GM04504 (cell line): ENCODE data around the gene XIST.
"Not testable (repeated sequence)": the region's sequence is repeated elsewhere in the genome, so short reads cannot be mapped to it uniquely, and the experiment has no call there.

Experiments
- DNase-seq: peaks from one replicate; pipeline ENCODE4 v3.0.0-alpha.2; 2012; ENCODE audit warnings: low read depth

XIST gene

GRCh38 chrX:73852467-73852866 is at the start of gene XIST:
Gene XIST (minus strand): TSS chrX:73852714.
- peak; percentile 60 for DNase-seq

- DNase-seq, result not testable (repeated sequence)
Observed at GRCh38 chrX:73898315-73898714, 45.8 kb upstream of the XIST start.

- not testable (repeated sequence) for DNase-seq
Observed at GRCh38 chrX:73892515-73893090, 40.1 kb upstream of the XIST start.

GRCh38 chrX:73882260-73882659 is 29.7 kb upstream of the XIST start:
- not testable (repeated sequence) for DNase-seq

- DNase-seq, result no peak
Observed at GRCh38 chrX:73877687-73878086, 25.2 kb upstream of the XIST start.

GRCh38 chrX:73876911-73877310 is 24.4 kb upstream of the XIST start:
- DNase-seq, result no peak

GRCh38 chrX:73868916-73869315 is 16.4 kb upstream of the XIST start:
- no peak for DNase-seq

- no peak for DNase-seq
Observed at GRCh38 chrX:73867144-73867543, 14.6 kb upstream of the XIST start.

- no peak for DNase-seq
Observed at GRCh38 chrX:73863852-73864251, 11.3 kb upstream of the XIST start.

GRCh38 chrX:73863268-73863667 is 10.8 kb upstream of the XIST start:
- no peak for DNase-seq

- DNase-seq, result no peak
Observed at GRCh38 chrX:73859622-73860021, 7.1 kb upstream of the XIST start.

- peak; percentile 58 for DNase-seq
Observed at GRCh38 chrX:73855546-73855945, 3.0 kb upstream of the XIST start.

GRCh38 chrX:73852022-73852421 is 492 bp downstream of the XIST start:
- DNase-seq, result no peak

GRCh38 chrX:73851014-73852009 is 1.2 kb downstream of the XIST start:
- DNase-seq, result peak; percentile 90

- peak; percentile 14 for DNase-seq
Observed at GRCh38 chrX:73850124-73851013, 2.1 kb downstream of the XIST start.

- DNase-seq, result no peak
Observed at GRCh38 chrX:73849073-73849472, 3.4 kb downstream of the XIST start.

- no peak for DNase-seq
Observed at GRCh38 chrX:73847991-73848390, 4.5 kb downstream of the XIST start.

GRCh38 chrX:73847100-73847499 is 5.4 kb downstream of the XIST start:
- DNase-seq, result no peak

- DNase-seq, result no peak
Observed at GRCh38 chrX:73842541-73843234, 9.8 kb downstream of the XIST start.

- DNase-seq, result no peak
Observed at GRCh38 chrX:73841337-73841736, 11.2 kb downstream of the XIST start.

GRCh38 chrX:73840120-73840924 is 12.2 kb downstream of the XIST start:
- DNase-seq, result no peak
